M059J (cell line): ENCODE measurements around the gene SSB. TPM values are rescaled to one million over a fixed set of nuclear protein-coding genes. Genes with fewer than 3 reads are reported as not detected.
"Not testable (repeated sequence)": the region's sequence is repeated elsewhere in the genome, so short reads cannot be mapped to it uniquely, and the experiment has no call there.

Experiments used
- DNase-seq: peaks from one replicate; pipeline ENCODE4 v3.0.0-alpha.2; 2012; ENCODE audit warnings: low read depth
- total RNA-seq: library from RNA; depleted of rRNA; stranded (reverse); fragments of >200 nt; shearing (Covaris generic); gene quantifications from 2 replicates; pipeline ENCODE4 v1.2.3, GENCODE V29; 2014; rRNA removed

The SSB gene
- 68.5 and 76.0 TPM in 2 replicates for total RNA-seq

DNA sequence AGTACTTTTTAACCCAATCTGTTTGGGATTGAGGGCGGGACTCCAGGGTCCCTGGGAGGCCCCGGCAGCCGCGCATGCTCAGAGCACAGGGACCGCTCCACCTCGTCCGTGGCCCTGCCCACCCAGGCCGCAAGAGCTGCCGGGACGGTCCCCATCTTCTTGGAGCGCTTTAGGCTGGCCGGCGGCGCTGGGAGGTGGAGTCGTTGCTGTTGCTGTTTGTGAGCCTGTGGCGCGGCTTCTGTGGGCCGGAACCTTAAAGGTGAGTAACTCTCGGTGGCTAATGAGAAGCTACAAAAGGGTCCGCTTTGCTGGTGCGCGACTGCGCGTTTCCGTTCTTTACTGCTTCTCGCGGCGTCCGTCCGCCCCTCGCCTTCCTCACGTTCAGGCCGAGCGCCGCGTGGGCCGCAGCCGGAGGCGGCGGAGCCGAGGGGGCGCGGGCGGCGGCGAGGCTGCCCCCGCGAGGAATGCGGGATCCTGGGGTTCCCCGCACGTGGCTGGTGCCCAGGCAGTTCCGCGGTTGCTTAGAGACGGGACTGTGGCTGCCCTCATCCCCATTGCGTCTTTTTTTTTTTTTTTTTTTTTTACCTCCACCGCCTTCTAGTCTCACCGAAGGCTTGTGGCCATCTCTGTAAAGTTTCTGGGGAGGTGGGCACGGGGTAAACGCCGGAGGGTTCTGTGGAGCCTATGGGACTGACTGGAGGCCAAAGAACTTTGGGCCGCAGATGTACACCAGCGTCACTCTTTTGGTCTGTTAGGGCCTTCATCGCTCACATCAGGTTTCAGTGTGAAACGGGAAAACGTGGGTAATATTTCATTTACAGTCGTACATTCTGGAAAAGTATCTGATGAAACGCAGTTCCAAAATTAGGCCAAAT lies at the start of gene SSB:
Gene SSB, plus strand, starts transcription at position 154 of the 875 bp plus-strand sequence. CDS start 2,090 bp downstream, outside the sequence.
- peak; percentile 93 for DNase-seq

DNA sequence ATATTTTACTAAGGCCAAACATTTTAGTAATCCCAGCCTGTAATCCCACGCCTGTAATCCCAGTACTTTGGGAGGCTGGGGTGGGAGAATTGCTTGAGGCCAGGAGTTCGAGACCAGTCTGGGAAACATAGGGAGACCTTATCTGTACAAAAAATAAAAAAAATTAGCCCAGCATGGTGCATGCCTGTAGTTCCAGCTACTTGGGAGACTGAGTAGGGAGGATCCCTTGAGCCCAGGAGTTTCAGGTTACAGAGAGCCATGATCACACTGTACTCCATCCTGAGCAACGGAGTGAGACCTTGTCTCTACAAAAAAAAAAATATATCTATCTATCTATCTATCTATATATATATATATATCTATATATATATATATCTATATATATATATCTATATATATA lies 45.9 kb upstream of the SSB start:
- DNase-seq, result no peak

DNA sequence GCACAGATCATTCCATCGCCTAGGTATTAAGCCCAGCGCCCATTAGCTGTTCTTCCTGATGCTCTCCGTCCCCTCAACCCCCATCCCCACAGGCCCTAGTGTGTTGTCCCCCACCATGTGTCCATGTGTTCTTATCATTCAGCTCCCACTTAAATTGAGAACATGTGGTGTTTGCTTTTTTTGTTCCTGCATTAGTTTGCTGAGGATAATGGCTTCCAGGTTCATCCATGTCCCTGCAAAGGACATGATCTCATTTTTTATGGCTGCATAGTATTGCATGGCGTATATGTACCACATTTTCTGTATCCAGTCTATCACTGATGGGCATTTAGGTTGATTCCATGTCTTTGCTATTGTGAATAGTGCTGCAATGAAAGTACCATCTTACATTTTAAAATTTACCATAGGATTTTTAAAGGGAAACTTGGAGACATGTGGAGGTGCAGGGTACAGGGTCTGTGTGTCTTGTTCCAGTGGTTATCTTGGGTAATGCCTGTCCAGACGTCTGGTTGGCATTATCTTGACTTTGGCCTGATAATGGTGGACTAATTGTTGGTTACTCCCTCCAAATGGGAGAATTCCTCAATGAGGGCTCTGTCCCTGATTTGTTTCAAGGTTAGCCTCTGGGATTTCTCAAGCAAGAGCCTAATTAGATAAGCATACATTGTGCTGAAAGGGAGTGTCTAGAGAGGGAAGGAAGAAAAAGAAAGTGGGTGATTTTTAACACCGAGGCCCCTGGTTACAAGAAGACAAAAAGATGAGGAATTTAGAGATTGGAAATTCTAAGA lies 43.4 kb upstream of the SSB start:
- DNase-seq, result no peak

DNA sequence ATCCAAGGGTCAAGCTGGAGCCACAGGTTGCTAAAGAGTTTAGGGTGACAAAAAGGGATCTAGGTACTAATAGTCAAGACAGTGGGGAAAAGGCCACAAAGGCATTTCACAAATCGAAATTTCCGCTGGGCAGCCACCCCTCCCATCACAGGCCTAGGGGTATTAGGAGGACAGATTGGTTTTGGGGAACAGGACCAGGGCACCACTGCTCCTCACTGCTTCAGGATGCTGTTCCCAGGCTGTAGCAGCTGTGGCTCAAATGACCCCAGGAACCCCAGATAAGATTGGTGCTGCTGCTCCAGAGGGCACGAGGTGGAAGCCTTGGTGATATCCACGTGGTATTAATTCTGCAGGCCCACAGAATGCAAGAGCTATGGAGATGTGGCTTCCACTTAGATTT lies 42.3 kb upstream of the SSB start:
- no peak for DNase-seq

DNA sequence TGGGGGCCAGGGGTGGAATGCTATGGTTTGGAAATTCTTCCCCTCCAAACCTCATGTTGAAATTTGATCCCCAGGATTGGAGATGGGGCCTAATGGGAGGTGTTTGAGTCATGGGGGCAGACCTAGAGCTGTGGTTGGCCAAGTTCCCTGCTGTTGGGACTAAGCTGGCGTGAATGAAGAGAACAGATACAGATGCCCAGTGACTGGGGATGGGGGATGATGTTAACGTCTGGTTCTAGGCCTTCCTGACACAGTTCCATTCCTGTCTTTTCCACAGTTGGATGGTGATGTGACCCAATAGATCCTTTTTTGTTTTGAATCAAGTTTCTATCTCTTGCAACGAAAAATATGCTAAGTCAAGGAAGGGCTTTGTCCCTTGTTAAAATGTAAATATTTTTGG lies 41.3 kb upstream of the SSB start:
- DNase-seq, result no peak

DNA sequence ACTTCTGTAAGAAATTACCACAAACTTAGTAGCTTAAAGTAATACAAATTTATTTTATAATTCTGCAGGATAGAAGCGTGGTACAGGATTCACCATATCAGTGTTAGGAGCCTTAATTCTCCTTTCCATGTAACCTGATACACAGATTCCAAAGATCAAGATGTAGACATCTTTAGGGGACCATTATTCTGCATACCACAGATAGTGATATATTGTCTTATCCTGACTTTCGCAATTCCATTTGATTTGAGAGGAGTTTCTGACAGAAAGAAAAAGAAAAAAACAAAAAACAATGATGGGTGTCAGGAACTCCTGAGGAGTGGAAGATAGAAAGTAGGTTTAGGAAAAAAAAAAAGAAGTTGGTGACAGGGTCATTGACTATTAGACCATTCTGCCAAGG lies 40.9 kb upstream of the SSB start:
- no peak for DNase-seq

DNA sequence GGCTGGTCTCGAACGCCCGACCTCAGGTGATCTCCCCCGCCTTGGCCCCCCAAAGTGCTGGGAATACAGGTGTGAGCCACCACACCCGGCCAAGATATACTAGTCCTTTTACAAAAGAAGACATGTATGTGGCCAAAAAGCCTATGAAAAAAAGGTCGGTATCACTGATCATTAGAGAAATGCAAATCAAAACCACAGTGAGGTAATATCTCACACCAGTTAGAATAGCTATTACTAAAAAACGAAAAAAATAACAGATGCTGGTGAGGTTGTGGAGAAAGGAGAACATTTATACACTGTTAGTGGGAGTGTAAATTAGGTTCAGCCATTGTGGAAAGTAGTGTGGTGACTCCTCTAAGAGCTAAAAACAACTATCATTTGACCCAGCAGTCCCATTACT lies 38.7 kb upstream of the SSB start:
- DNase-seq, result no peak

DNA sequence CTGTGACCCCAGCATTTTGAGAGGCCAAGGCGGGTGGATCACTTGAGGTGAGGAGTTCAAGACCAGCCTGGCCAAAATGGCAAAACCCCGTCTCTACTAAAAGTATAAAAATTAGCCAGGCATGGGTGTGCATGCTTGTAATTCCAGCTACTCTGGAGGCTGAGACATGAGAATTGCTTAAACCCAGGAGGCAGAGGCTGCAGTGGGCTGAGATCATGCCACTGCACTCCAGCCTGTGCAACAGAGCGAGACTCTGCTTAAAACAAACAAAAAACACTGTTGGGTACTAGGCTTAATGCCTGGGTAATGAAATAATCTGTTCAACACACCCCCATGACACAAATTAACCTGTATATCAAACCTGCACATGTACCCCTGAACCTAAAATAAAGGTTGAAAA lies 37.9 kb upstream of the SSB start:
- DNase-seq, result not testable (repeated sequence)

DNA sequence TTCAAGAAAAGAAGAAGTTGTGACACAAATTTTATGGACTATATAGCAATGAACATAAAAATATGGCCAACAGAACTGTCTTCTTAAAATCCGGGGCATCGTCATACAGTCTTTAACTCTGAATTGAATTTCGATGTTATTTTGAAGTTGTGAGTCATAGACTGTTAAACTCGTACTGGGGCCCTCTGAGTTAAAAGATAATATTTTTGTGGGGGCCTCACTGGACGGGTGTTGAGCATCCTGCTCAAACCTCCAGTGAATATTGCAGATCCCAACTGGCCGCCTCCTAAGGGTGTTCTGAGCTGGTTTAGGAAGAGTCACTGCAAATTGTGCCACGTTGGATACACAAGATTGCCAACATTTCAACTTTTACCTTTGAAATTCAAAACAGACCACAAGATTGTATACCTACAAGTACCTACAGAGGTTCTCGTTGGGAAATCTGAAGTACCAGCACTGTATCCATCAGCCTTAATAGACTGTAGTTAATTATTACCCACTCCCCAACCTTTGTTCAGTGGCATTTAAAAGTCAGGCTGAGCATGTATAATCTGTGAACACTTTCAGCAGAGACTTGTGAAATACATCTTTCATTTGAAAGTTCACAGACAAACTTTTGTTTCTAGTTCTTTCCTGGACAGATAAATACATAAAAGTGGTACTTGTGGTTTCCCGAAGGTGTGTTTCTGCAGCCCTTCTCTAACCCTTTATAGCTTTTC lies 37.3 kb upstream of the SSB start:
- no peak for DNase-seq

DNA sequence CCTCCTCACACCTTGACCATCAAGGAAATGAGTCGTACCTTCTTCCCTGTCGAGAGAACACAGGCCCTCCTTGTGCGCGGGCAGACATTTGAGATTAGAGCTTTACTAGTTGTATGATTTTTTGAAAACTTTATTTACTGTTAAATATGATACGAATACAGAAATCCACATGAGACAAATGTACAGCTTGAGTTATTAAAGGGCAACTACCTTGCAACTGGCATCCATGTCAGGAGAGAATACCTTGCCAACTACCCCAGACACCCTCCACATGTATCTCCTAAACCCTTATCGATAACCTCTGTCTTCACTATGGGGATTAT lies 36.7 kb upstream of the SSB start:
- no peak for DNase-seq

DNA sequence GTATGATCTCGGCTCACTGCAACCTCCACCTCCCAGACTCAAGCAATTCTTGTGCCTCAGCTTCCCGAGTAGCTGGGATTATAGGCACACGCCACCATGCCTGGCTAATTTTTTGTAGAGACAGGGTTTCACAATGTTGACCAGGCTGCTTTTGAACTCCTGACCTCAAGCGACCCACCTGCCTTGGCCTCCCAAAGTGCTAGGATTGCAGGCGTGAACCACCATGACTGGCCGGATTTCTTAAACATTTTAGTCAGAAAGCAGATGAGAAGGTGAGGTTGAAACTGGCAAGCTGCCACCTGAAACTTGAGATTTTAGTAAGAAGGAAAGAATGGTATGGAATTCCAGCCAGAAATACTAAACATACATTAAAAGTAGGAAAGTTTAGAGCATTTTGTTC lies 33.1 kb upstream of the SSB start:
- DNase-seq, result peak; percentile 7

DNA sequence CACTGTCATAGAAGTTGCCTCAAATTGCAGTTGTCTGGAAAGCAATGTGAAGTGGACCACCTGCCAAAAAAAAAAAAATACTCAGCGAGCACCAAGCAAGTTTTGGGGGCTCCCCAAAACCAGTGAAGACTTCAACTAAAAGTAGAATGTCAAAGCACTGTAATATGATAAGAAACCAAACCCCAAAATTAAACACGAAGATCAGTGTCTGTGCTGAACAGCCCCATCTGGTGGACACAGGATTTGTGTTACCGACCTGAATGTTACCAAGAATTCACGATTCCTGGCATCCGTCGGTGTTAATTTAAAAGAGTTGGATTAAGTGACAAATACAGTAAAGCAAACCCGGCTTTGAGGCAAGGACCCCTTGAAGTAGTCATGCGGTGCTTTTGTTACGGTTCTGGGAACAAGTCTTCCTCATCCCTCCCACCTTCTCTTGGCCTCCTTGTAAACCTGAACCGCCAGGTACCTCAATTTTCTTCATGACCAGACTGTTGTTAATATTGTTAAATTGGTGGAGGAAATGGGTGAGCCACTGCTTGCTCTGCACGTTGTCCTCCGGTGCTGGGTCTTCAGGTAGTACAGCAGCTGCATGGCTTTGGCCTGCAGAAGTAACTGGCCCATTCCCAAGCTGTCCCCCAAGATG lies 31.3 kb upstream of the SSB start:
- DNase-seq, result peak; percentile 54

DNA sequence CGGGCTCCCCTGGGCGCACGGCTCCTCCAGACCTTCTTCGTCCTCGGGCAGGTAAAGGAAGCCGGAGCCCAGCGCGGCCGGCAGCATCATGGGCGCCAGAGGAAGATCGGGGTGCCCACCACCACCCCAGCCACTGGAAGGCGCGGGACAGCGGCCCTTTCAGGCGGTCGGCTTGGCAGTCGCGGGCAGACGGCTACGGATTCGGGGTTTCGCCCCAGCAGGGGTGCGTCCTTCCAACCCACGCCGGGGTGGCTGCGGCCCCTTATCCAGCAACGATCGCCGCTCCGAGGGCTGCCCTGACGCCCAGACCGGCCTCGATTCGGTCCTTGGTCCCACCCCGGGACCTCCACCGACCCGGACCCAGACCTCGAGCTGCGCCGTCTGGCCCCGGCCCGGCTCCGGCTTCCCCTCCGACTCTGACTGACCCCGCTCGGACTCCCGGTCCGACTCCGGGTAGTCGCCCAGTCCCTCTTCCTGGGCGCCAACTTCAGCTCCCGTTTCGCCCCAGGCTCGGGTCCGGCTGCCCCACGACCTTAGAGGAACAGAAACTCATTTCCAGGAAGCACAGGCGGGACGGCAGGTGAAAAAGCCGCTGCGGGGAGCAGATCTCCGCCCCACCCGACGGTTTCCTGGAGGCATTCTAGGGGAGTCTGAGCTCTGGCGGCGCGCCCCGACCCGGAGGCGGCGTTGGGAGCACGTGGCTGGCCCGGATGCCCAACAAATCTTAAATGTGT lies 30.2 kb upstream of the SSB start:
- DNase-seq, result no peak

DNA sequence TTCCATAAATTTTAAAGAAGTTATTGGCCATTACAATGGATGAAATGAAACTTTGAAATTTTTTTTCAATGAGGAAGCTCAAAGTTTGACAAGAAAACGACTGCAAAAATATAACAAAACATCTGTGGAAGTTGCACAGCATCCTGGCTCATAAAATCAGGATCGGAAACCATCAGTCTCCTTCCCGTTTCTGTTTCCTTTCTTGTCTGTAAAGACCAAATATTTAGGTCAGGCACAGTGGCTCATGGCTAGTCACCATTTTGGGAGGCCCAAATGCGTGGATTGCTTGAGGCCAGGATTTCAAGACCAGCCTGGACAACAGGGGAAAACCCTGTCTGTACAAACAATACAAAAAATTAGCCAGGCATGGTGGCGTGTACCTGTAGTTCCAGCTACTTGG lies 27.6 kb upstream of the SSB start:
- DNase-seq, result no peak

DNA sequence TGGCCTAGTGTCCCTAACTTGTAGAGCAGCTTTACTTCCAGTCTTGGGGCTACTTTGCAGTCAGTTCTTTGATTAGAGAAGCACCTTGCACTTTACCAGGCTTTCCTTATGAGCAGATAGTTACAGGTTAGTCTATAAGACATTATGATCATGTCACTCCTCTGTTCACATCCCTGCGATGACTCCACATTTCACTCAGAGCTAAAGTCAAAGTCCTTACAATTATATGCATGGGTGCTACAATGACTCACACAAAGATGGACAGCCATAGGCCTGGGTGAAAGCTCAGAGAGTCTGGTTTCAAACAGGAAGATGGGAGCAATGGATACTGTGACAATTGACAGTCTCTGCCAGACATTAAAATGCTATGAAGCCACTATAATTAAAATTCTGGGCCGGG lies 27.1 kb upstream of the SSB start:
- peak; percentile 6 for DNase-seq

DNA sequence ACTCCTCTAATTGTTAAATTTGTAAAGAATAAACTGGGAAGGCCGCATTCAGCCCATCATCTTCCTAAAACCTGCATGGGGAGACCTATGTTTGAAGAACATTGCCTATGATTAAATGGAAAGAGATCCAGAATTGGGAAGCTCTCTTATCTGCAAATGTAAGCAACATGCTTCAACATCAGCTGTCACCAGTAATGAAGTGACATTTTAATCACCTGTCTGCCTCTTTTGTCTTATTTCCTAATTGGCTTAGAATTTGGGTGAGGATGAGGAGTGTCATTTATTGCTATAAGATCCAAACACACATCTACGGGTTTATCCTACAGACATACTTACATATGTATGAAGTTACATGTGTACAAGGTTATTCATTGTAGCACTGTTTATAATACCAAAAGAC lies 26.0 kb upstream of the SSB start:
- no peak for DNase-seq

DNA sequence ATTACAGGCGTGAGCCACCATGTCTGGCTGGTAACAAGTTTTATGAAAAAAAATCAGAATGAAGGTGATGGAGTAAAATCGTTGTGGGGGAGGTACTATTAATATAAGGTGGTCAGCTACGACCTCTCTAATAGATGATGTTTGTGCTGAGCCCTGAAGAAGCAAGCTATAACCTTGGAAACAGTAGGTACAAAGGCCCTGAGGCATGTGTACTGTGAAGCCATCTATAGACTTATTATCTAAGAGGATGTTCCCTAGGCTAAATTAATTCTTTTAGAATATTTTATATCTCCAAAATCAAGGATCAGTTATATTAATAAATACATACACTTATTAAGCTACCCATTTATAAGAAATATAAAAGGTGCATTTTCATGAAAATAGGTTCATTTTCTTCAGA lies 23.3 kb upstream of the SSB start:
- DNase-seq, result no peak

DNA sequence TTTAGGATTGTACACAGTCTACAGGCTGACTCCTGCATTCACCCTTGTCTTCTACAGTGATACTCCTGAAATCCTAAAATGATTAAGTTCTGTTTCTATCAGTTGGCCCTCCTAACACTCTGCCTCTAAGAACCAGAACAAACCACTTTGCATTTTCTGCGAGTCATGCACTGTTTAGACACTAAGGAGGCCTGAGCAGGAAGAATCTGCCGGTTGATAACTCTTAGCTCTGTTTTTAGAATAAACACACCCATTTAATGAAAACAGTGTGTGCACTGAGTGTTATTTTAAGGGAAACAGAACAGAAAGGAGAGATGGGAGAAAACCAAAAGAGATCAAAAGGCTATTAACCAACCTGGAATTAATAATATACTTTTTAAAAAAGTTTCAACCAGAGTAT lies 22.9 kb upstream of the SSB start:
- DNase-seq, result peak; percentile 43

DNA sequence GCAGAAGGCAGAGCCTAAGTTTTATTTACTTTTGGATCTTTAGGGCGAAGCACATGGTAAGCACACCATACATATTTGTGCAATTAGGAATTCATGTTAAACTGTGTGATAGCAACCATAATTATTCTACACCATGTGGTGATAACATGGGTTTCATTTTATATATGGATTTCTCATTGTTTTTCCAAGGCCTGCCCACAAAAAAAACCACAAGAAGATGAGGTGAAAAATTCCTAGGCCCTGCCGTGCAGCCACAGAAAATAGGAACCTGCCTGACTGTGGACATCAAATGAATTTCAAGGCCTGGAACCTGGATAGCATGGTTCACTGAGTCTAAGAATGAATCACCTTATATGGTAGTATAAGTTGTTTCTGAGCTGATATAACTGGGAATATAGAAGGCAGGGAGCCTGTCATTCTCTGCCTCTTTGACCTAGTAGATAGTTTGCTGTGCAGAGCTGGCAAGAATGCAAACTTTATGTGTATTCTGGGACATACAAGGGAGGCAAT lies 22.4 kb upstream of the SSB start:
- DNase-seq, result peak; percentile 40

DNA sequence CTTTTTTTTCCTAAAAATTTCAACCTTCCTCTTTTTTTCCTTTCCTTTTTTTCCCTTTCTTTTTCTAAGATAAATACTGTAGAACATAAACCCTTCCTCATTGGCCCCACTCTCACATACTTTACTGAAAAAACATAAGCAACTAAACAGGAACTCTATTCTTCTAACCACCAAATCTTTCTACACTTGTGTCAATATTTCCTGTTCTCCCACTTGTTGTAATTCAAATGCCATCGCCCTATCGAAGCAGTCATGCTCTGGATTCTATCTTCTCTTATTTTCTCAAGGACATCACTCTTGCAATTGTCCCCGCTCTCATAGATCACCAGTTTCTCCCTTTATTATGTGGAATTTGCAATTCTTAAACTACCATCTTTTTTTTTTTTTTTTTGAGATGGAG lies 20.2 kb upstream of the SSB start:
- DNase-seq, result no peak
